HEK293T (cell line): Measurements from ENCODE around the gene PTGER1.

Experiments
- CTCF ChIA-PET: fragments of 350-600 bp; formaldehyde crosslinking; extraction: SDS; loops from one replicate; lab custom pipeline; 2021; ENCODE audit warnings: antibody characterized with exemption, inconsistent platforms; lab: Yijun Ruan, JAX
- POLR2A ChIA-PET: fragments of 350-600 bp; formaldehyde crosslinking; extraction: SDS; loops from one replicate; lab custom pipeline; 2020; ENCODE audit warnings: antibody characterized with exemption, inconsistent platforms; lab: Yijun Ruan, JAX
- DNase-seq: peaks from one replicate; pipeline ENCODE4 v3.0.0; 2012; ENCODE audit warnings: mixed read lengths; ENCODE audit errors: extremely low spot score
- ARNT ChIP-seq: fragments of 450-650 bp; IDR thresholded peaks from 2 replicates; pipeline ENCODE4 v1.6.1; 2017; ENCODE audit warnings: mild to moderate bottlenecking
- BHLHE40 ChIP-seq: fragments of 450-650 bp; IDR thresholded peaks from 2 replicates; pipeline ENCODE4 v1.6.1; 2016; ENCODE audit warnings: mild to moderate bottlenecking, moderate library complexity, borderline replicate concordance
- CTBP1 ChIP-seq: fragments of 450-650 bp; IDR thresholded peaks from 2 replicates; pipeline ENCODE4 v1.6.1; 2016; ENCODE audit warnings: borderline replicate concordance
- ELF4 ChIP-seq: fragments of 450-650 bp; IDR thresholded peaks from 2 replicates; pipeline ENCODE4 v1.6.1; 2017; ENCODE audit warnings: antibody characterized with exemption
- FOXA1 ChIP-seq: fragments of 450-650 bp; IDR thresholded peaks from 2 replicates; pipeline ENCODE4 v1.6.1; 2016; ENCODE audit warnings: mild to moderate bottlenecking
- FOXK2 ChIP-seq: fragments of 450-650 bp; IDR thresholded peaks from 2 replicates; pipeline ENCODE4 v1.6.1; 2016; ENCODE audit warnings: mild to moderate bottlenecking
- FOXM1 ChIP-seq: fragments of 450-650 bp; IDR thresholded peaks from 2 replicates; pipeline ENCODE4 v1.6.1; 2017; ENCODE audit warnings: mild to moderate bottlenecking, borderline replicate concordance
- HDGF ChIP-seq: fragments of 450-650 bp; IDR thresholded peaks from 2 replicates; pipeline ENCODE4 v1.6.1; 2017; ENCODE audit warnings: antibody characterized with exemption, borderline replicate concordance
- L3MBTL2 ChIP-seq: fragments of 450-650 bp; conservative IDR thresholded peaks from 2 replicates; pipeline ENCODE4 v1.6.1; 2016; ENCODE audit warnings: mild to moderate bottlenecking
- LEF1 ChIP-seq: fragments of 450-650 bp; IDR thresholded peaks from 2 replicates; pipeline ENCODE4 v1.6.1; 2017; ENCODE audit warnings: mild to moderate bottlenecking, borderline replicate concordance
- NFRKB ChIP-seq: fragments of 450-650 bp; IDR thresholded peaks from 2 replicates; pipeline ENCODE4 v1.6.1; 2016; ENCODE audit warnings: mild to moderate bottlenecking, moderate library complexity
- PKNOX1 ChIP-seq: fragments of 450-650 bp; IDR thresholded peaks from 2 replicates; pipeline ENCODE4 v1.6.1; 2016
- SP1 ChIP-seq: fragments of 450-650 bp; IDR thresholded peaks from 2 replicates; pipeline ENCODE4 v1.6.1; 2017
- SUZ12 ChIP-seq: fragments of 450-650 bp; IDR thresholded peaks from 2 replicates; pipeline ENCODE4 v1.6.1; 2016; ENCODE audit warnings: mild to moderate bottlenecking
- TARDBP ChIP-seq: fragments of 450-650 bp; IDR thresholded peaks from 2 replicates; pipeline ENCODE4 v1.6.1; 2016
- ZNF384 ChIP-seq: fragments of 450-650 bp; IDR thresholded peaks from 2 replicates; pipeline ENCODE4 v1.6.1; 2016

The PTGER1 gene

GRCh38 chr19:14480700-14481079 is 5.5 kb upstream of the PTGER1 start:
- TF ChIP-seq SP1 (no peak), BHLHE40 (no peak), L3MBTL2 (no peak)
- ChIA-PET CTCF (interaction anchor here (0.6 to 1.8 kb wide), 10 partner anchors 8 to 69 kb away, joined by 3 to 7 read pairs (median 3); no protein-coding TSS in a partner anchor), POLR2A (interaction anchor here (1.0 to 1.8 kb wide), 3 partner anchors 15 to 48 kb away, joined by 3 to 5 read pairs (median 4); partner anchors contain the start of genes DNAJB1, GIPC1 and PKN1)
- DNase-seq = no peak

- DNase-seq = peak; percentile 80
- POLR2A ChIA-PET = interaction anchor here (1.5 to 1.8 kb wide), 2 partner anchors 38 to 48 kb away, joined by 4 to 5 read pairs; partner anchors contain the start of genes DNAJB1 and PKN1
- no peak for TF ChIP-seq ELF4
- no peak for TF ChIP-seq SP1
- TF ChIP-seq FOXK2 = no peak
- no peak for TF ChIP-seq LEF1
- TF ChIP-seq TARDBP = no peak
- TF ChIP-seq PKNOX1 = no peak
- TF ChIP-seq HDGF = no peak
- TF ChIP-seq CTBP1 = no peak
- no peak for TF ChIP-seq FOXM1
- TF ChIP-seq ZNF384 = no peak
- no peak for TF ChIP-seq NFRKB
- TF ChIP-seq L3MBTL2 = no peak
- no peak for TF ChIP-seq FOXA1
- TF ChIP-seq ARNT = no peak
- CTCF ChIA-PET = interaction anchor here (0.5 to 1.8 kb wide), 9 partner anchors 7 to 159 kb away, joined by 3 to 7 read pairs (median 3); no protein-coding TSS in a partner anchor
Observed at GRCh38 chr19:14479975-14480699, 5.0 kb upstream of the PTGER1 start.

GRCh38 chr19:14479309-14479974 is 4.3 kb upstream of the PTGER1 start:
- no peak for TF ChIP-seq FOXK2
- TF ChIP-seq ZNF384 = no peak
- TF ChIP-seq SP1 = no peak
- TF ChIP-seq LEF1 = no peak
- no peak for TF ChIP-seq CTBP1
- ChIA-PET POLR2A (interaction anchor here (1.5 to 1.8 kb wide), 2 partner anchors 39 to 47 kb away, joined by 4 to 5 read pairs; partner anchors contain the start of genes DNAJB1 and PKN1), CTCF (interaction anchor here (0.5 to 1.8 kb wide), 8 partner anchors 10 to 635 kb away, joined by 3 to 7 read pairs (median 4); no protein-coding TSS in a partner anchor)
- no peak for DNase-seq

GRCh38 chr19:14478113-14478545 is 3.0 kb upstream of the PTGER1 start:
- no peak for DNase-seq
- ChIA-PET POLR2A (interaction anchor here (1.0 kb wide), 1 partner anchor 341 kb away, joined by 4 read pairs; no protein-coding TSS in a partner anchor), CTCF (no interaction called here)
- no peak for TF ChIP-seq FOXM1
- TF ChIP-seq ARNT = no peak
- TF ChIP-seq SUZ12 = no peak
- TF ChIP-seq BHLHE40 = no peak
- no peak for TF ChIP-seq L3MBTL2
- TF ChIP-seq NFRKB = no peak
- no peak for TF ChIP-seq ZNF384
- TF ChIP-seq FOXK2 = no peak
- TF ChIP-seq SP1 = no peak
- no peak for TF ChIP-seq CTBP1
- TF ChIP-seq HDGF = no peak
- TF ChIP-seq TARDBP = no peak
- no peak for TF ChIP-seq FOXA1
- TF ChIP-seq PKNOX1 = no peak

GRCh38 chr19:14477418-14478112 is 2.4 kb upstream of the PTGER1 start:
- POLR2A ChIA-PET = interaction anchor here (1.0 kb wide), 1 partner anchor 341 kb away, joined by 4 read pairs; no protein-coding TSS in a partner anchor
- TF ChIP-seq L3MBTL2 (no peak), ZNF384 (no peak), SP1 (no peak), HDGF (no peak), BHLHE40 (no peak), FOXK2 (no peak), ARNT (no peak), TARDBP (no peak), CTBP1 (no peak)
- CTCF ChIA-PET = no interaction called here
- no peak for DNase-seq

GRCh38 chr19:14476673-14477401 is 1.7 kb upstream of the PTGER1 start:
- DNase-seq = peak; percentile 6
- ChIA-PET POLR2A (no interaction called here), CTCF (no interaction called here)
- TF ChIP-seq ELF4 (no peak), LEF1 (no peak), NFRKB (no peak), SUZ12 (no peak), SP1 (no peak), FOXA1 (no peak), ZNF384 (no peak), HDGF (no peak)
